CD4-positive, alpha-beta memory T cell (primary cell): ENCODE results near the gene HACE1. TPM values are rescaled to one million over a fixed set of nuclear protein-coding genes. Genes with fewer than 3 reads are reported as not detected.

Experiments used
- CTCF ChIA-PET: fragments of 350-600 bp; sonication (Branson Sonifier 250); formaldehyde crosslinking; loops from one replicate; lab custom pipeline; 2021; ENCODE audit warnings: inconsistent platforms; ENCODE audit not compliant: partially characterized antibody; lab: Charles Lee
- POLR2A ChIA-PET: fragments of 350-600 bp; sonication (Branson Sonifier 250); formaldehyde crosslinking; loops from one replicate; lab custom pipeline; 2021; ENCODE audit not compliant: partially characterized antibody; lab: Charles Lee
- DNase-seq, 5 donors: peaks; one replicate each; pipeline versions ENCODE4 v3.0.0 to v3.0.0-alpha.2; 2020 to 2022; ENCODE audit warnings: mixed read lengths in 1 of 5
- H3K27ac ChIP-seq: one replicate; pipeline ENCODE4 v1.7.0; 2013; ENCODE audit warnings: low read depth, low read length
- H3K27me3 ChIP-seq: 2 replicates; pipeline ENCODE4 v1.7.0; 2013; ENCODE audit warnings: mild to moderate bottlenecking, low read length, moderate library complexity; ENCODE audit not compliant: insufficient read depth
- H3K36me3 ChIP-seq: 2 replicates; pipeline ENCODE4 v1.7.0; 2013; ENCODE audit warnings: mild to moderate bottlenecking, low read length, moderate library complexity; ENCODE audit not compliant: insufficient read depth
- H3K4me1 ChIP-seq: 2 replicates; pipeline ENCODE4 v1.7.0; 2013; ENCODE audit warnings: mild to moderate bottlenecking, low read length, moderate library complexity; ENCODE audit not compliant: insufficient read depth
- H3K4me3 ChIP-seq, 2 donors: one replicate each; pipeline ENCODE4 v1.7.0; 2013; ENCODE audit warnings: low read length in 2 of 2, mild to moderate bottlenecking in 1 of 2
- H3K9me3 ChIP-seq, 2 donors: one replicate each; pipeline ENCODE4 v1.7.0; 2013; ENCODE audit warnings: low read length in 2 of 2, control low read depth in 1 of 2; ENCODE audit not compliant: control insufficient read depth in 1 of 2
- H3K27ac Mint-ChIP-seq, 7 donors: one replicate each; pipeline ENCODE4 v1.8.0; 2020 to 2021; ENCODE audit warnings: mixed read lengths in 7 of 7, mild to moderate bottlenecking in 6 of 7, inconsistent platforms in 3 of 7, moderate library complexity in 3 of 7
- H3K27me3 Mint-ChIP-seq, 2 donors: one replicate each; pipeline ENCODE4 v1.8.0; 2020 to 2021; ENCODE audit warnings: mixed read lengths in 2 of 2
- H3K36me3 Mint-ChIP-seq, 2 donors: one replicate each; pipeline ENCODE4 v1.8.0; 2020 to 2021; ENCODE audit warnings: mixed read lengths in 2 of 2, inconsistent platforms in 1 of 2, mild to moderate bottlenecking in 1 of 2
- H3K4me1 Mint-ChIP-seq, 4 donors: one replicate each; pipeline ENCODE4 v1.8.0; 2020 to 2021; ENCODE audit warnings: mixed read lengths in 4 of 4, mild to moderate bottlenecking in 1 of 4
- H3K4me3 Mint-ChIP-seq, 8 donors: one replicate each; pipeline ENCODE4 v1.8.0; 2020 to 2021; ENCODE audit warnings: mixed read lengths in 8 of 8, mild to moderate bottlenecking in 7 of 8, moderate library complexity in 6 of 8, inconsistent platforms in 3 of 8
- H3K9me3 Mint-ChIP-seq, 8 donors: one replicate each; pipeline ENCODE4 v1.8.0; 2020 to 2021; ENCODE audit warnings: mixed read lengths in 8 of 8, mild to moderate bottlenecking in 5 of 8, inconsistent platforms in 3 of 8, moderate library complexity in 1 of 8
- intact Hi-C: fragments of 100-400 bp; cut with micrococcal nuclease; formaldehyde crosslinking; loops from one replicate; pipeline ENCODE4 v1.15.1; 2023
- polyA plus RNA-seq, 2 donors: library from polyadenylated mRNA; unstranded; fragments of 300-500 nt; fragmentation: Illumina TruSeq; gene quantifications; one replicate each; pipeline ENCODE4 v1.2.3, GENCODE V29; 2021
- total RNA-seq, 2 experiments: library from RNA; stranded (reverse); gene quantifications; one replicate each; pipeline ENCODE4 v1.2.3, GENCODE V29; 2021

Gene HACE1
- total and polyA plus RNA-seq, 4 experiments from 2014 or later, result 3.6 to 16.0 (median 9.8) TPM

DNA sequence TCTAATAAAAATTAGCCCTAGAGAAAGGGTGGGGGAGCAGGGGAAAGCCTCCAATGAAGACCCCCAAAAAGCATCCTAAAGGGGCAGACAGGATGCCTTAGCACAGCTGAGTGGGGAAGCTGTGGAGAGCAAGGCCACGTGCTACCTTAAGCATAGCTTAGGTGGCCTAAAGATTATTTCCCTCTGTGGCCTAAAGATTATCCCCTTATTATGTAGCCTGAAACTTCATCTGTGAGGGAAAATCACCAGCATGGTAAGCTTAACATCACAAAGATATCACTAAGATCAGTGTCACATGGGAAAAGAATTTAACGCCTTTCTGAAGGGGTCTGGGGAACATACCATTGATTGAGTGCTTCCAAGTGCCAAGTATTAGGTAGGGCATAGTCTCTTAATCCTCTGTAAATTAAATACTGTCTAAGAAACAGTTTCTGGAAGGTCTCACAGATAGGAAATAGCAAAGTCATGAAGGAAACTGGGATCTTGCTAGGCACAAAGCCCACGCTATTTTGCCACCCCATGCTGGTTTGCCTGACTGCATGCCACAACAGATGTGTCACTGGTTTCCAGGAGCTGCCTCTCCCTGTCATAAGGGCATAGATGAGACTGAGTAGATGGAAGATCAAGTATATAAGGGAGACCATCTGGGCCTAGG is 170.0 kb downstream of the HACE1 start:
- H3K4me3 Mint-ChIP-seq, result no peak overlapping the region
- ChIA-PET POLR2A (no interaction called here), CTCF (interaction anchor here (0.9 kb wide), 1 partner anchor 11 kb away, joined by 3 read pairs; no protein-coding TSS in a partner anchor)
- intact Hi-C loops, result no loop called here
- H3K27ac ChIP-seq, result no peak overlapping the region
- peaks cover 10% of the 10 kb centered on the region for H3K4me1 ChIP-seq
- no peaks in the 10 kb centered on the region for H3K9me3 ChIP-seq
- H3K27me3 Mint-ChIP-seq, result no peaks in the 10 kb centered on the region
- no peaks in the 10 kb centered on the region for H3K36me3 ChIP-seq
- H3K4me3 ChIP-seq, result no peak overlapping the region
- no peaks in the 10 kb centered on the region for H3K27me3 ChIP-seq
- no peaks in the 10 kb centered on the region for H3K36me3 Mint-ChIP-seq
- H3K27ac Mint-ChIP-seq, result peak overlapping the region in 1 of 7 donors; percentile 38
- no peak for DNase-seq
- H3K4me1 Mint-ChIP-seq, result peaks cover 10 to 16% (median 14%) of the 10 kb centered on the region in 4 donors
- H3K9me3 Mint-ChIP-seq, result peaks cover 0 to 3% (median 0%) of the 10 kb centered on the region in 8 donors

DNA sequence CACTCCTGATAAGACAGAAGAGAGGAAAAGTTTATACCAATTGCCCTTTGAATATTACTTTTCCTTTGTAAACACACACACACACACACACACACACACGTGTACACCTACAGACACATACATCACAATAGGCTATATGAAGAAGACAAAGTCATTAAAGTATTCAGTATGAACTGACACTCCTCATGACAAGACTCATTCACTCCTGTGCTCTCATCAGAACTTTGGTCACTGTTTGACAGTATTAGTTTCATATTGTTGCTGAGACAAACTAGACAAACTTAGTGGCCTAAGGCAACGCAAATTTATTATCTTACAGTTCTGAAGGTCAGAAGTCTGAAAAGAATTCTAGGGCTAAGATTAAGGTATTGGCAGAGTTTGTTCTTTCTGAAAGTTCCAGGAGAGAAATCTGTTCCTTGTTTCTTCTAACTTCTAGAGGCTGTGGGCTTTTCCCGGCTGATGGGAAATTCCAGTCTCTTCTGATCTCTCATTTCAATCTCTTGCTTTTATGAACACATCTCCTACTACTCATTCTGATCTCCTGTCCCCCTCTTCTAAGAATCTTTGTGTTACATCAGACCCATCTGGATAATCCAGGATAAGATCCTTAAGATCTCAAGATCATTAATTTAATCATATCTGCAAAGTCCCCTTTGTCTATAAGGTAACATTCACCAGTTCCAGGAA is 171.3 kb downstream of the HACE1 start:
- H3K27me3 Mint-ChIP-seq, result no peaks in the 10 kb centered on the region
- H3K4me1 Mint-ChIP-seq, result peaks cover 12 to 21% (median 16%) of the 10 kb centered on the region in 4 donors
- Histone ChIP-seq H3K36me3 (no peaks in the 10 kb centered on the region), H3K27me3 (no peaks in the 10 kb centered on the region), H3K4me3 (no peak overlapping the region), H3K4me1 (peaks cover 19% of the 10 kb centered on the region), H3K9me3 (no peaks in the 10 kb centered on the region), H3K27ac (no peak overlapping the region)
- POLR2A ChIA-PET, result no interaction called here
- peak overlapping the region in 2 of 7 donors; percentile 2 to 12 for H3K27ac Mint-ChIP-seq
- H3K4me3 Mint-ChIP-seq, result no peak overlapping the region
- CTCF ChIA-PET, result no interaction called here
- no peaks in the 10 kb centered on the region for H3K36me3 Mint-ChIP-seq
- H3K9me3 Mint-ChIP-seq, result peaks cover 0 to 3% (median 0%) of the 10 kb centered on the region in 8 donors
- intact Hi-C loops, result no loop called here
- no peak for DNase-seq

DNA sequence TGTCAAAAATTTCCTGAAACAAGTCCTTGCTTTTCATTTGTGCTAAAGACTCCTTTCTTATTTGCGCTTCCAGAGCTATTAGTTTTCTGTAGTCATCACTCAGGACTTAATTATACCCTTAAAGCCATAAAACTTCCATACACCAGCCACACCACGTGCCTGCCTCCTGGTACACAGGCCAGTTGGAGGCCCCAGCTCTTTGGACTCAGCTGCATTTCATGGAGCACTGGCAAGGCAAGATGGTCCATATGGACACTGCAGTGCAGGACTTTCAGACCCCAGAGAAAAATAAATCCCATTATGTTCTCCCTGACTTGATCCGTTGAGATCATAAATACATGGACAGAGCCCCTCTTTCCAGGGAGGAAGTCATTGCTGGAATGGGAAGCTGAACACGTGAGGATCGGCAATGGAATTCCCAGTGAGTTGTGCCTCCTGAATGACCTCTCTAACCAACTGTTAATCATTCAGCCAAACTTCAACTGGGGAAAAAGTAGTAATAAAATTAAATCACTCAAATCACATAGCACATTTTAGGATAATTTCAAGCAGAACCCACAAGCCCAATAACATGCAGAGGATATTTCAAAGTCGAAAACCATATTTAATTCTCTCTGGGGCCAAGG is 173.1 kb downstream of the HACE1 start:
- peaks cover 14 to 24% (median 20%) of the 10 kb centered on the region in 4 donors for H3K4me1 Mint-ChIP-seq
- no peaks in the 10 kb centered on the region for H3K27me3 Mint-ChIP-seq
- Histone ChIP-seq H3K9me3 (no peaks in the 10 kb centered on the region), H3K27me3 (no peaks in the 10 kb centered on the region), H3K36me3 (no peaks in the 10 kb centered on the region), H3K4me3 (no peak overlapping the region), H3K4me1 (peaks cover 18% of the 10 kb centered on the region), H3K27ac (no peak overlapping the region)
- no peak for DNase-seq
- H3K4me3 Mint-ChIP-seq, result no peak overlapping the region
- ChIA-PET POLR2A (no interaction called here), CTCF (interaction anchor here (1.3 to 1.9 kb wide), 2 partner anchors 15 to 89 kb away, joined by 3 to 5 read pairs; no protein-coding TSS in a partner anchor)
- intact Hi-C loops, result no loop called here
- no peaks in the 10 kb centered on the region for H3K36me3 Mint-ChIP-seq
- H3K27ac Mint-ChIP-seq, result no peak overlapping the region
- peaks cover 0 to 3% (median 0%) of the 10 kb centered on the region in 8 donors for H3K9me3 Mint-ChIP-seq

DNA sequence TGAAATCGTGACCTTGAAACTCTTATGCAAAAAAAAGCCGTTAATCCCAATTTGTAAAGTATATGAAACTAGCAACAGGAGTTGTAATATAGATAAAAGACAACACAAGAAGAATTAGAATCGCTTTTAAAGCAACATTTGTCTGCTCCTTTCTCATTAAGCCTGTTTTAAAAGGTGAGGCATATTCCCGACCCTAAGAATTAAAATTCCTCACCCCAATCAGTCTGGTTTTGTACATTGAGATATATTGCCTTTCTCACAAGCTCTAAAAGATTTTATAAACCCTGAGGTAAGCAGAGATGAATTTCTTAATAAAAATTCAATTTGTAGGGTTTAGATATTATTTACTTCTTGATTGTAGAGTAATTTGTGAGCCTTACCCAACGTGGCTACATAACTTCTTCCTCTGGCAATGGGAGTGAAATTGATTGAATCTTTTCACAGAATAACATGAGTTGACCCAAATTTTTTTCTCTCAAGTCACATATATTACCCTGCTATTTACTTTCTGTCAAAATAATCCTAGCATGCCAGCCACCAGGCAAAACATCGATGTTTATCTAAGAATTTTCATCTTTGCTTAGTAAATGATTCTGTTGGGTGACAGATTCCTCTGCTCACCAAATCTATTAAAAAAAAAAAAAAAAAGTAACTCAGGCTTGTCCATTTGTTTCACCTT is 173.7 kb downstream of the HACE1 start:
- ChIA-PET CTCF (interaction anchor here (1.4 to 6.5 kb wide), 5 partner anchors 8 to 104 kb away, joined by 4 to 106 read pairs (median 13); no protein-coding TSS in a partner anchor), POLR2A (no interaction called here)
- H3K36me3 Mint-ChIP-seq, result no peaks in the 10 kb centered on the region
- peaks cover 0 to 3% (median 0%) of the 10 kb centered on the region in 8 donors for H3K9me3 Mint-ChIP-seq
- DNase-seq, result no peak
- intact Hi-C loops, result no loop called here
- peaks cover 14 to 24% (median 19%) of the 10 kb centered on the region in 4 donors for H3K4me1 Mint-ChIP-seq
- H3K4me3 ChIP-seq, result no peak overlapping the region
- no peaks in the 10 kb centered on the region for H3K9me3 ChIP-seq
- H3K27me3 Mint-ChIP-seq, result no peaks in the 10 kb centered on the region
- H3K27me3 ChIP-seq, result no peaks in the 10 kb centered on the region
- H3K27ac Mint-ChIP-seq, result no peak overlapping the region
- no peak overlapping the region for H3K27ac ChIP-seq
- H3K36me3 ChIP-seq, result no peaks in the 10 kb centered on the region
- H3K4me3 Mint-ChIP-seq, result no peak overlapping the region
- peaks cover 18% of the 10 kb centered on the region for H3K4me1 ChIP-seq

DNA sequence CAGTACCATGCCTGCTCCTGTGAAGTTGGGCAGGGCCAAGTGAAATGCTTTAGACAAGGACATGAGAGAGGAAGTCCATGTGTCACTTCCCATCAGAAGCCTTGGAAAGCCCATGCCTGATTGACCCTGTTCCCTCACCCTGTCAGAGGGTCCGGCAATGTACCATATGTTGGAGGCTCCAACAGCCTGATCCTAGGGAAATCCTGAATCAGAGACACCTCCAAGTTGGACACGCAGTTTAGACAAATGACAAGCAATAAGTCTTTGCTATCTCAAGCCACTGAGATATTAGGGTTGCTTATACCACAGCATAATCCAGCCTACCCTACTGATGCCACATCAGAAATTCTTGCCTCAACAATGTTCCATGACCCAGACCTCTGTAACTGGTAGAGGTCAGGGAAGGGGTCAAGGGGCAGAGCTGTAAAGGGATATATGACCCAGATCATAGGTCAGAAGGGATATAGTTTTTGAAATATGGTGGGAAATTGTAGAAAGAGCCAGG is 174.8 kb downstream of the HACE1 start:
- POLR2A ChIA-PET, result no interaction called here
- CTCF ChIA-PET, result interaction anchor here (0.8 to 6.5 kb wide), 8 partner anchors 9 to 105 kb away, joined by 3 to 106 read pairs (median 5); no protein-coding TSS in a partner anchor

DNA sequence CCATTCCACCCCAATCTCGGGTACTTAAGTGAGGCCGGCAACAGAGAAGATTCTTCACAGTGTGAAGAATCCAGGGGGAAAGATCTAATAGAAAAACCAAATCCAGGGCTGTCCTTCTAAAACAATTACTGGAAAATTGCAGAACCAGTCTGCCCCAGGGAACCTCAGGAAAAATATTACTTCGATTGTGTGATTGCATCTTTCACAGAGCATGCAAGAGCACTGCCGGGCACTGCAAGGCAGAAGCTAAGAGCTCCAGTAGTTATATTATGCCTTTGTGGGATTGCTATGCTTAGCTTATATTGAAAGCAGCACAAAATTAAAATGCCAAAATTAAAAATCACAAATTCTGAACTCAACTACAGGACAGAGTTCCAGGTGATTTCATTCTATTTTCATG is 175.9 kb downstream of the HACE1 start:
- H3K27me3 ChIP-seq, result no peaks in the 10 kb centered on the region
- no peaks in the 10 kb centered on the region for H3K9me3 ChIP-seq
- H3K36me3 Mint-ChIP-seq, result no peaks in the 10 kb centered on the region
- DNase-seq, result no peak
- ChIA-PET CTCF (interaction anchor here (0.7 to 6.5 kb wide), 15 partner anchors 8 to 176 kb away, joined by 3 to 106 read pairs (median 5); partner anchors contain the start of gene HACE1), POLR2A (no interaction called here)
- H3K4me3 ChIP-seq, result no peak overlapping the region
- H3K4me3 Mint-ChIP-seq, result no peak overlapping the region
- H3K27ac Mint-ChIP-seq, result no peak overlapping the region
- H3K36me3 ChIP-seq, result no peaks in the 10 kb centered on the region
- intact Hi-C loops, result loop anchor here (1.0 to 2.0 kb wide), 4 partner anchors 21 to 741 kb away; no protein-coding TSS in a partner anchor
- H3K27ac ChIP-seq, result no peak overlapping the region
- peaks cover 16 to 24% (median 19%) of the 10 kb centered on the region in 4 donors for H3K4me1 Mint-ChIP-seq
- H3K27me3 Mint-ChIP-seq, result no peaks in the 10 kb centered on the region
- H3K9me3 Mint-ChIP-seq, result peaks cover 0 to 2% (median 0%) of the 10 kb centered on the region in 8 donors
- peaks cover 18% of the 10 kb centered on the region for H3K4me1 ChIP-seq

More for the DNA sequence above, 174.8 kb downstream of the HACE1 start:
- Mint-ChIP-seq H3K27ac (no peak overlapping the region), H3K9me3 (no peaks in the 10 kb centered on the region), H3K27me3 (no peaks in the 10 kb centered on the region), H3K4me1 (peaks cover 16 to 24% (median 19%) of the 10 kb centered on the region in 4 donors), H3K4me3 (no peak overlapping the region), H3K36me3 (no peaks in the 10 kb centered on the region)
- Histone ChIP-seq H3K27me3 (no peaks in the 10 kb centered on the region), H3K4me1 (peaks cover 18% of the 10 kb centered on the region), H3K4me3 (no peak overlapping the region), H3K36me3 (no peaks in the 10 kb centered on the region), H3K27ac (no peak overlapping the region), H3K9me3 (no peaks in the 10 kb centered on the region)
- intact Hi-C loops, result no loop called here
- no peak for DNase-seq
